H9 (cell line): ENCODE results near the gene RGS6. TPM values are rescaled to one million over a fixed set of nuclear protein-coding genes. Genes with fewer than 3 reads are reported as not detected.

Source experiments
- DNase-seq: peaks from one replicate; pipeline ENCODE4 v3.0.0-alpha.2; 2017
- H2AFZ ChIP-seq: one replicate; pipeline ENCODE4 v1.6.1; 2013; ENCODE audit warnings: mild to moderate bottlenecking, low read length, control low read depth, moderate library complexity
- H2AK5ac ChIP-seq: 2 replicates; pipeline ENCODE4 v1.6.1; 2013; ENCODE audit warnings: low read length, control low read depth, mixed read lengths; ENCODE audit not compliant: insufficient read length
- H2BK120ac ChIP-seq: one replicate; pipeline ENCODE4 v1.6.1; 2013; ENCODE audit warnings: low read depth, mild to moderate bottlenecking, low read length, control low read depth, inconsistent platforms; ENCODE audit not compliant: poor library complexity, severe bottlenecking
- H2BK12ac ChIP-seq: 2 replicates; pipeline ENCODE4 v1.6.1; 2013; ENCODE audit warnings: low read length, control low read depth, mixed read lengths, low read depth; ENCODE audit not compliant: insufficient read length
- H2BK15ac ChIP-seq: 2 replicates; pipeline ENCODE4 v1.6.1; 2013; ENCODE audit warnings: low read depth, low read length, control low read depth
- H2BK20ac ChIP-seq: one replicate; pipeline ENCODE4 v1.6.1; 2013; ENCODE audit warnings: low read depth, mild to moderate bottlenecking, low read length, control low read depth, inconsistent platforms; ENCODE audit not compliant: poor library complexity, severe bottlenecking
- H2BK5ac ChIP-seq: 2 replicates; pipeline ENCODE4 v1.6.1; 2013; ENCODE audit warnings: low read length, control low read depth, mixed read lengths; ENCODE audit not compliant: insufficient read length
- H3K14ac ChIP-seq: 2 replicates; pipeline ENCODE4 v1.6.1; 2013; ENCODE audit warnings: low read length, control low read depth; ENCODE audit not compliant: insufficient read depth
- H3K18ac ChIP-seq: 2 replicates; pipeline ENCODE4 v1.6.1; 2013; ENCODE audit warnings: low read depth, mild to moderate bottlenecking, mixed read lengths, low read length, control low read depth; ENCODE audit not compliant: insufficient read length
- H3K23ac ChIP-seq: 2 replicates; pipeline ENCODE4 v1.6.1; 2013; ENCODE audit warnings: low read length, control low read depth, mixed read lengths, low read depth; ENCODE audit not compliant: insufficient read length
- H3K23me2 ChIP-seq: 2 replicates; pipeline ENCODE4 v1.6.1; 2013; ENCODE audit warnings: low read depth, mild to moderate bottlenecking, mixed read lengths, low read length, control low read depth; ENCODE audit not compliant: insufficient read length, poor library complexity, severe bottlenecking
- H3K27ac ChIP-seq: 2 replicates; pipeline ENCODE4 v1.5.1; 2013; ENCODE audit warnings: low read length, control low read depth, mixed read lengths, low read depth; ENCODE audit not compliant: insufficient read length
- H3K27me3 ChIP-seq: 2 replicates; pipeline ENCODE4 v1.6.1; 2013; ENCODE audit warnings: low read length, control low read depth, inconsistent platforms; ENCODE audit not compliant: insufficient read depth
- H3K4ac ChIP-seq: 2 replicates; pipeline ENCODE4 v1.6.1; 2013; ENCODE audit warnings: low read depth, mild to moderate bottlenecking, control low read depth, inconsistent platforms, low read length, moderate library complexity
- H3K4me1 ChIP-seq: 2 replicates; pipeline ENCODE4 v1.6.1; 2013; ENCODE audit warnings: low read length, control low read depth, inconsistent platforms; ENCODE audit not compliant: insufficient read depth
- H3K4me2 ChIP-seq: 2 replicates; pipeline ENCODE4 v1.6.1; 2013; ENCODE audit warnings: low read length, control low read depth, mixed read lengths; ENCODE audit not compliant: insufficient read length, insufficient read depth
- H3K56ac ChIP-seq: 2 replicates; pipeline ENCODE4 v1.6.1; 2013; ENCODE audit warnings: low read depth, mild to moderate bottlenecking, mixed read lengths, low read length, control low read depth; ENCODE audit not compliant: insufficient read length
- H3K79me1 ChIP-seq: 2 replicates; pipeline ENCODE4 v1.6.1; 2013; ENCODE audit warnings: low read depth, mild to moderate bottlenecking, moderate library complexity, low read length, control low read depth, inconsistent platforms; ENCODE audit not compliant: insufficient read depth, poor library complexity, severe bottlenecking
- H3K79me2 ChIP-seq: 2 replicates; pipeline ENCODE4 v1.6.1; 2013; ENCODE audit warnings: low read length, control low read depth, inconsistent platforms; ENCODE audit not compliant: insufficient read depth
- H3K9ac ChIP-seq: 2 replicates; pipeline ENCODE4 v1.6.1; 2013; ENCODE audit warnings: low read length, control low read depth, mixed read lengths; ENCODE audit not compliant: insufficient read length; ENCODE audit errors: extremely low read depth
- H3K9me3 ChIP-seq: one replicate; pipeline ENCODE4 v1.6.1; 2013; ENCODE audit warnings: low read depth, low read length, inconsistent platforms; ENCODE audit not compliant: control insufficient read depth
- H3T11ph ChIP-seq: one replicate; pipeline ENCODE4 v1.6.1; 2013; ENCODE audit warnings: mild to moderate bottlenecking, low read length, control low read depth, inconsistent platforms
- H4K20me1 ChIP-seq: one replicate; pipeline ENCODE4 v1.6.1; 2013; ENCODE audit not compliant: control insufficient read depth, insufficient read length, insufficient read depth
- H4K5ac ChIP-seq: 2 replicates; pipeline ENCODE4 v1.6.1; 2013; ENCODE audit warnings: low read depth, mild to moderate bottlenecking, mixed read lengths, low read length, control low read depth; ENCODE audit not compliant: insufficient read length
- H4K8ac ChIP-seq: replicated peaks from 2 replicates; pipeline ENCODE4 v1.6.1; 2013; ENCODE audit warnings: low read length, control low read depth, mixed read lengths, low read depth; ENCODE audit not compliant: insufficient read length
- H4K91ac ChIP-seq: 2 replicates; pipeline ENCODE4 v1.6.1; 2013; ENCODE audit warnings: low read depth, mild to moderate bottlenecking, moderate library complexity, mixed read lengths, low read length, control low read depth; ENCODE audit not compliant: insufficient read length
- H3K27ac Mint-ChIP-seq, 3 experiments: 2 replicates in 2 of 3; 3 replicates in 1 of 3; pipeline ENCODE4 v1.8.0; 2020 to 2021; ENCODE audit warnings: mixed read lengths in 3 of 3, mild to moderate bottlenecking in 1 of 3, moderate library complexity in 1 of 3
- H3K27me3 Mint-ChIP-seq: 2 replicates; pipeline ENCODE4 v1.8.0; 2021; ENCODE audit warnings: low read depth, mild to moderate bottlenecking, moderate library complexity, mixed read lengths
- H3K36me3 Mint-ChIP-seq, 3 experiments: 2 replicates in 2 of 3; 3 replicates in 1 of 3; pipeline ENCODE4 v1.8.0; 2020 to 2021; ENCODE audit warnings: low read depth in 3 of 3, mixed read lengths in 3 of 3; ENCODE audit not compliant: insufficient read depth in 1 of 3
- H3K4me1 Mint-ChIP-seq, 2 experiments: 2 replicates each; pipeline ENCODE4 v1.8.0; 2020; ENCODE audit warnings: mixed read lengths in 2 of 2
- H3K4me3 Mint-ChIP-seq, 2 experiments: 2 replicates in 1 of 2; 3 replicates in 1 of 2; pipeline ENCODE4 v1.8.0; 2020 to 2021; ENCODE audit warnings: mild to moderate bottlenecking in 2 of 2, mixed read lengths in 2 of 2, moderate library complexity in 1 of 2
- H3K9me3 Mint-ChIP-seq, 2 experiments: 2 replicates in 1 of 2; 3 replicates in 1 of 2; pipeline ENCODE4 v1.8.0; 2020; ENCODE audit warnings: mild to moderate bottlenecking in 2 of 2, mixed read lengths in 2 of 2, moderate library complexity in 1 of 2
- CTCF ChIP-seq: fragments of 200-600 bp; sonication (generic); conservative IDR thresholded peaks from 3 replicates; pipeline ENCODE4 v1.8.0; 2021; ENCODE audit warnings: antibody characterized with exemption, mild to moderate bottlenecking
- WGBS: extraction: QIAGEN DNeasy Blood & Tissue Kit; methylation state at CpG from one replicate; pipeline ENCODE4 v1.1.7; 2013; ENCODE audit warnings: missing lambda C conversion rate, low lambda C conversion rate, mixed read lengths; ENCODE audit not compliant: insufficient read length; ENCODE audit errors: extremely low coverage; 5-methylcytosine and 5-hydroxymethylcytosine counted together
- total RNA-seq: library from RNA; stranded (reverse); gene quantifications from 2 replicates; pipeline ENCODE4 v1.2.1, GENCODE V29; 2021

Gene RGS6
- total RNA-seq, 1 experiment from 2014 or later = 3.0 TPM

- Mint-ChIP-seq H3K36me3 (peaks cover 3 to 15% (median 12%) of the 10 kb centered on the region in 3 experiments), H3K4me1 (peaks cover 19 to 32% of the 10 kb centered on the region in 2 experiments), H3K9me3 (peaks cover 8 to 23% of the 10 kb centered on the region in 2 experiments), H3K4me3 (no peak overlapping the region), H3K27ac (no peak overlapping the region), H3K27me3 (no peaks in the 10 kb centered on the region)
- Histone ChIP-seq H3K4me1 (peaks cover 7% of the 10 kb centered on the region; the same call in 1 of the 2 replicates), H2BK5ac (no peak overlapping the region), H3T11ph (no peak overlapping the region), H3K27ac (no peak overlapping the region), H3K4ac (no peak overlapping the region), H4K8ac (no peak overlapping the region), H3K14ac (no peak overlapping the region), H3K18ac (no peak overlapping the region), H4K20me1 (no peaks in the 10 kb centered on the region), H3K23me2 (no peaks in the 10 kb centered on the region), H2BK20ac (peak overlapping the region; percentile 26), H3K79me1 (no peaks in the 10 kb centered on the region), H2BK12ac (no peak overlapping the region), H3K79me2 (no peaks in the 10 kb centered on the region), H3K9ac (no peak overlapping the region), H2AFZ (no peak overlapping the region), H2AK5ac (no peak overlapping the region), H3K4me2 (no peak overlapping the region), H4K91ac (no peak overlapping the region), H2BK15ac (no peak overlapping the region), H3K23ac (no peak overlapping the region), H3K56ac (no peak overlapping the region), H3K9me3 (no peaks in the 10 kb centered on the region), H4K5ac (no peak overlapping the region), H2BK120ac (no peak overlapping the region), H3K27me3 (no peaks in the 10 kb centered on the region)
- no peak for DNase-seq
- TF ChIP-seq CTCF = no peak
- WGBS = no CpG with 5 or more reads among the region's 8 CpGs
Measured at GRCh38 chr14:72084935-72085334, 152.7 kb downstream of the RGS6 start.
